SU-DHL-6 (cell line): Measurements from ENCODE around the gene PCBP2.
"Not testable (repeated sequence)": the region's sequence is repeated elsewhere in the genome, so short reads cannot be mapped to it uniquely, and the experiment has no call there.

ENCODE experiments used
- CTCF ChIP-seq: fragments of 200-600 bp; sonication (generic); IDR thresholded peaks from one replicate; pipeline ENCODE4 v1.5.1; 2017; ENCODE audit warnings: antibody characterized with exemption, mild to moderate bottlenecking, low read length, moderate library complexity; ENCODE audit not compliant: insufficient read depth, poor library complexity, severe bottlenecking
- EZH2phosphoT487 ChIP-seq: fragments of 200-600 bp; sonication (generic), shearing (Covaris generic); conservative IDR thresholded peaks from 2 replicates; pipeline ENCODE4 v1.6.1; 2018; ENCODE audit warnings: mild to moderate bottlenecking, antibody characterized with exemption, low read length, moderate library complexity, mixed read lengths

- TF ChIP-seq CTCF, EZH2phosphoT487: not testable (repeated sequence)
Measured at GRCh38 chr12:53444593-53445325, 7.1 kb upstream of the PCBP2 start.
